Measurements from ENCODE around the gene CDH23.

Gene CDH23

DNA sequence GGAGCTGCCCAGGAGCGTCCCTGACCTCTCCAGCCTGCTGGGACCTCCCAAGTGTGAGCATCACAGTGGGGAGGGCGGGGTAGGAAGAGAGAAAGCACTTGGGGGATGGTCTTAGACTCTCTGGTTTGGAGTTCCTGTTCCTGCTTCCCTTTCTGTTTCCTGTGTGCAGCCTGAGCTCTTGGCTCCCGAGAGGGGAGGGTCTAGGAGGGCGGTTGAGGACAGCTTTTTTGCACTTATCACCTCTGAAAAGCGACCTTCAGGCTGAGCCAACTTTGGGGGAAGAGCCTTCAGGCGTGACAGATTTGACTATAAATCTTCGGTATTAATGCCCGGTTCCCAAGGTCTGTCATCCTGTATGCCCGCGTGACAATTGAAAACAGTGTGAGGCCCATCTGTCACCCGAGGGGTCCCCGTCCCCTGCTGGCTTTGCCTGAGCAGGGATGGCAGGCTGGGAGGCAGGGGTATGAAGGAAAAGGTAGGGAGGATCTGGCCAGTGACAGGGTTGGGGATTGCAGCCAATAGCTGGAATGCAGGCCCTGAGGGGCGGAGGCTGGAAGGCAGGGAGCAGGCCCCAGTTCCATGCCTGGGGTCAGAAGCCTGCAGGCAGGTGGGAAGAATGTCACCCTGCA is 78.6 kb downstream of the CDH23 start:
- no peaks in the 10 kb centered on the region for H3K27me3 ChIP-seq (ENCODE audit: insufficient read depth, low read length, poor library complexity, severe bottlenecking)
- H3K36me3 ChIP-seq (ENCODE audit: insufficient read depth, low read length) = no peaks in the 10 kb centered on the region
- no peaks in the 10 kb centered on the region for H3F3A ChIP-seq (ENCODE audit: low read depth)
- H4K20me1 ChIP-seq (ENCODE audit: insufficient read depth, low read length, poor library complexity, severe bottlenecking) = no peaks in the 10 kb centered on the region
- H3K9me2 ChIP-seq (replicated peaks; ENCODE audit: low read depth, low read length) = no peaks in the 10 kb centered on the region
- H2AFZ ChIP-seq (ENCODE audit: low read length) = peak overlapping the region; percentile 67
- no peak overlapping the region for H3K4me3 ChIP-seq (ENCODE audit: low read length, poor library complexity, severe bottlenecking)
- no peak for TF ChIP-seq EZH2phosphoT487 (IDR thresholded peaks at IDR 0.05; ENCODE audit: borderline replicate concordance)
- TF ChIP-seq, protein P1, sequence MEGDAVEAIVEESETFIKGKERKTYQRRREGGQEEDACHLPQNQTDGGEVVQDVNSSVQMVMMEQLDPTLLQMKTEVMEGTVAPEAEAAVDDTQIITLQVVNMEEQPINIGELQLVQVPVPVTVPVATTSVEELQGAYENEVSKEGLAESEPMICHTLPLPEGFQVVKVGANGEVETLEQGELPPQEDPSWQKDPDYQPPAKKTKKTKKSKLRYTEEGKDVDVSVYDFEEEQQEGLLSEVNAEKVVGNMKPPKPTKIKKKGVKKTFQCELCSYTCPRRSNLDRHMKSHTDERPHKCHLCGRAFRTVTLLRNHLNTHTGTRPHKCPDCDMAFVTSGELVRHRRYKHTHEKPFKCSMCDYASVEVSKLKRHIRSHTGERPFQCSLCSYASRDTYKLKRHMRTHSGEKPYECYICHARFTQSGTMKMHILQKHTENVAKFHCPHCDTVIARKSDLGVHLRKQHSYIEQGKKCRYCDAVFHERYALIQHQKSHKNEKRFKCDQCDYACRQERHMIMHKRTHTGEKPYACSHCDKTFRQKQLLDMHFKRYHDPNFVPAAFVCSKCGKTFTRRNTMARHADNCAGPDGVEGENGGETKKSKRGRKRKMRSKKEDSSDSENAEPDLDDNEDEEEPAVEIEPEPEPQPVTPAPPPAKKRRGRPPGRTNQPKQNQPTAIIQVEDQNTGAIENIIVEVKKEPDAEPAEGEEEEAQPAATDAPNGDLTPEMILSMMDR (conservative IDR thresholded peaks at IDR 0.05; ENCODE audit: low read length) = no peak
- peak overlapping the region; percentile 8 for H3K9ac ChIP-seq (ENCODE audit: low read depth, low read length, poor library complexity, severe bottlenecking)
- no peaks in the 10 kb centered on the region for H3K9me3 ChIP-seq (ENCODE audit: insufficient read depth, low read depth, low read length)
- peaks cover 9% of the 10 kb centered on the region for H3K4me1 ChIP-seq (ENCODE audit: insufficient read depth, low read length, poor library complexity, severe bottlenecking)
- H3K4me2 ChIP-seq (ENCODE audit: low read depth, low read length, poor library complexity, severe bottlenecking) = peak overlapping the region; percentile 30
- H3K79me2 ChIP-seq (ENCODE audit: insufficient read depth, low read length) = no peaks in the 10 kb centered on the region

DNA sequence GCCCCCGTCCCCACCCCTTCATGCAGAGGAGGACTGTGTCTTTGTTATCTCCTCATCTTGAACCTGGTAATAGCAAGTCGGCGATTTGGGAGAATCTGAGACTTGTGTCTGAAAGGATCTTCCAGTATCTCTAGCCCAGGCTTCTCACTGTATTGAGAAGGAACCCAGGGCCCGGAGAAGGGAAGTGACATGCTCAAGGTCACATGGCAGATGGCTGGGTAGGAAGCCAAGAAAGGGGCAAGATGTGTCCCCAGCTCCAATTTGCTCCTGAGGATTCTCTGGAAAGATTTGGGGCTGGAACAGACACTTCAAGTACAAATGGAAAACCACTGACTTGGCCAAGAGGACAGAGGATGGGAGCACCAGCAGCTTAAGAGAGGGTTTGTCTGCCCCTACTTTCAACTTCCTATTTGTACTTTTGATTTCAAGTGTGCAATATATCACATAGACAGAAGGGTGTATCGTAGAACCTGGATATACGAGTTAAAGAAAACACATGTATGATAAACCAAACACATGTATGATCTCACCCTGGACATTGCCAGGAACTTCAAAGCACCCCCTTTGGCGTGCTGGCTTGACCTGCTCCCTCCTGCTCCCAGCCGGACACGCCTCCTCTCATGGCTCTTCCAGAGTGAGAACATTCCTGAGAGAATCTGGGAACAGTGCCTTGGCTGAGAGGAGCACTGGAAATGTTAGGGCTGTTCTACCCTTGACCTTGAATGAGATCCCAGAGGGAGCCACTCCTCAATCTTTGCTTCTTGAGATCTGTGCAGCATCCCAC is 79.7 kb downstream of the CDH23 start:
- H3K9me2 ChIP-seq (replicated peaks; ENCODE audit: low read depth, low read length) = no peaks in the 10 kb centered on the region
- H3K9me3 ChIP-seq (ENCODE audit: insufficient read depth, low read depth, low read length) = no peaks in the 10 kb centered on the region
- H2AFZ ChIP-seq (ENCODE audit: low read length) = no peak overlapping the region
- TF ChIP-seq EZH2phosphoT487 (IDR thresholded peaks at IDR 0.05; ENCODE audit: borderline replicate concordance) = no peak
- TF ChIP-seq, protein P1 (conservative IDR thresholded peaks at IDR 0.05; ENCODE audit: low read length) = no peak
- H3K4me2 ChIP-seq (ENCODE audit: low read depth, low read length, poor library complexity, severe bottlenecking) = no peak overlapping the region
- no peak overlapping the region for H3K9ac ChIP-seq (ENCODE audit: low read depth, low read length, poor library complexity, severe bottlenecking)
- H3K27me3 ChIP-seq (ENCODE audit: insufficient read depth, low read length, poor library complexity, severe bottlenecking) = no peaks in the 10 kb centered on the region
- H4K20me1 ChIP-seq (ENCODE audit: insufficient read depth, low read length, poor library complexity, severe bottlenecking) = no peaks in the 10 kb centered on the region
- peaks cover 9% of the 10 kb centered on the region for H3K4me1 ChIP-seq (ENCODE audit: insufficient read depth, low read length, poor library complexity, severe bottlenecking)
- H3K36me3 ChIP-seq (ENCODE audit: insufficient read depth, low read length) = no peaks in the 10 kb centered on the region
- no peaks in the 10 kb centered on the region for H3F3A ChIP-seq (ENCODE audit: low read depth)
- no peak overlapping the region for H3K4me3 ChIP-seq (ENCODE audit: low read length, poor library complexity, severe bottlenecking)
- no peaks in the 10 kb centered on the region for H3K79me2 ChIP-seq (ENCODE audit: insufficient read depth, low read length)

DNA sequence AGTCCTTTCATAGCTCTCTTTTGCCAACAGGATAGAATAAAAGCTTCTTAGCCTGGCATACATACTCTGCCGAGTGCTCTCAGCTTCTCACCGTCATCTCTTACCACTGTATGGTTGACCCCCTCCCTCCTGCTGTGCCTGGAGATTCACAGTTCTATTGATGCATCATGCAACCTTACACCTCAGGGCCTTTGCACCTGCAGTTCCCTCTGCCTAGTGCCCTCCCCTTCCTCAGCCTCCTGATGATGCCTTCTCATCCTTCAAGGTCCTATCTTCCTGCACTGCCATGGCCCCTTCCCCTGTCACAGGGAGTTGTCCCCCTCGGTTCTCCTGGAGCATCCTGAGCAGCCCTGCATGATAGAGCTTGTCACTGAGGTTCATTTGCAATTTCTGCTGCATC is 81.5 kb downstream of the CDH23 start:
- Histone ChIP-seq H3K4me2 (ENCODE audit: low read depth, low read length, poor library complexity, severe bottlenecking) (no peak overlapping the region), H3K9ac (ENCODE audit: low read depth, low read length, poor library complexity, severe bottlenecking) (no peak overlapping the region), H3F3A (ENCODE audit: low read depth) (no peaks in the 10 kb centered on the region), H3K79me2 (ENCODE audit: insufficient read depth, low read length) (no peaks in the 10 kb centered on the region), H2AFZ (ENCODE audit: low read length) (no peak overlapping the region), H3K36me3 (ENCODE audit: insufficient read depth, low read length) (no peaks in the 10 kb centered on the region), H3K9me3 (ENCODE audit: insufficient read depth, low read depth, low read length) (no peaks in the 10 kb centered on the region), H4K20me1 (ENCODE audit: insufficient read depth, low read length, poor library complexity, severe bottlenecking) (no peaks in the 10 kb centered on the region), H3K27me3 (ENCODE audit: insufficient read depth, low read length, poor library complexity, severe bottlenecking) (no peaks in the 10 kb centered on the region), H3K4me1 (ENCODE audit: insufficient read depth, low read length, poor library complexity, severe bottlenecking) (peaks cover 9% of the 10 kb centered on the region), H3K9me2 (replicated peaks; ENCODE audit: low read depth, low read length) (no peaks in the 10 kb centered on the region), H3K4me3 (ENCODE audit: low read length, poor library complexity, severe bottlenecking) (no peak overlapping the region)
- no peak for TF ChIP-seq EZH2phosphoT487 (IDR thresholded peaks at IDR 0.05; ENCODE audit: borderline replicate concordance)
- TF ChIP-seq, protein P1 (conservative IDR thresholded peaks at IDR 0.05; ENCODE audit: low read length) = no peak

All from Loucy (cell line).